SK-N-MC (cell line): Measurements from ENCODE around the gene ZNF90.

Source experiments
- EZH2 ChIP-seq: fragments of 200-600 bp; sonication (generic); IDR thresholded peaks from one replicate; pipeline ENCODE4 v1.6.1; 2017; ENCODE audit warnings: antibody characterized with exemption
- POLR2AphosphoS5 ChIP-seq: IDR thresholded peaks from 2 replicates; pipeline ENCODE4 v1.6.1; 2012; ENCODE audit warnings: mild to moderate bottlenecking, low read depth, low read length, borderline replicate concordance

- TF ChIP-seq EZH2 (no peak), POLR2AphosphoS5 (no peak)
These were observed 38.5 kb upstream of the ZNF90 start, which contains the start of gene ZNF682 for GRCh38 chr19:20039203-20039723.
